ENCODE data around the gene GLE1.

DNA sequence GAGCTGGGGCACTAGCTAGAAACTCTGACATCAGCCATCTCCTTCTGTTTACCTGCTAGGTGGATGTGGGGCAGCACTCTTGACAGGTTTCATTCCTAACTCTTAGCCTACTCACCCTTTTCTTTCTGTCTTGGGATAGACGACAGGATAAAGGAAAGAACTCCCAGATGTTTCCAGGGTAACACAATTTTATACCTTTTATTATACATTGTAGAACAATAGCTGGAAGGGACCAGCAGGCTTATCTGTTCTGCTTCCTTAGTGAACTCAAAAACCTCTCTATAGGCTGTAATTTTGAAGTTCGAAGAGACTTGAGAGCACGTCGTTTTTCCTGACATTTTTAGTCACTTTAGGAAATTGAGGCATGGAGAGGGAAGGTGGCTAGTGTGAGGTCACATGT is 61.1 kb downstream of the GLE1 start:
- no peak for TF ChIP-seq EZH2 (IDR thresholded peaks at IDR 0.05)
- TF ChIP-seq POLR2AphosphoS5 (IDR thresholded peaks at IDR 0.05; ENCODE audit: borderline replicate concordance, low read depth, low read length): no peak

Data from SK-N-MC (cell line).